LNCaP clone FGC (cell line): ENCODE data around the gene IQSEC3.

Experiments
- DNase-seq: peaks from one replicate; pipeline ENCODE4 v3.0.0-alpha.2; 2011; ENCODE audit warnings: low read depth
- H3K4me3 ChIP-seq: 2 replicates; pipeline ENCODE4 v1.5.1; 2011; ENCODE audit warnings: mild to moderate bottlenecking, low read depth, low read length, control low read depth
- TF ChIP-seq, protein P1 (sequence below): IDR thresholded peaks from 2 replicates; pipeline ENCODE4 v1.5.1; 2012; ENCODE audit warnings: mild to moderate bottlenecking; ENCODE audit not compliant: control insufficient read depth, insufficient read depth; ENCODE audit errors: extremely low read depth

Gene IQSEC3

DNA sequence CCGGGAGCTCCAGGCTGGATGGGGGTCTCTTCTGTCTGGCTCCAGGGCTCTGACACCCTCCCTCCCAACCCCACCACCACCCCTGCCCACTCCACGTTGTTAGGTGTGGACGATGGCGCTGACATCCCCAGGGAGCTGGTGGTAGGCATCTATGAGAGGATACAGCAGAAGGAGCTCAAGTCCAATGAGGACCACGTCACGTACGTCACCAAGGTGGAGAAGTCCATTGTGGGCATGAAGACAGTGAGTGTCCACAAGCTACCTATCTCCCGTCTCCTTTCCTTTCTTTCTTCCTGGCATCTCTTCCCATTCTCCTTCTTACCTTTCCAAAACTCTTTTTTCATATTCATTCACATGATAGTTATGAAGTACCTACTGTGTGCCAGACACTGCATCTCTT lies 95.3 kb downstream of the IQSEC3 start:
- TF ChIP-seq, protein P1, sequence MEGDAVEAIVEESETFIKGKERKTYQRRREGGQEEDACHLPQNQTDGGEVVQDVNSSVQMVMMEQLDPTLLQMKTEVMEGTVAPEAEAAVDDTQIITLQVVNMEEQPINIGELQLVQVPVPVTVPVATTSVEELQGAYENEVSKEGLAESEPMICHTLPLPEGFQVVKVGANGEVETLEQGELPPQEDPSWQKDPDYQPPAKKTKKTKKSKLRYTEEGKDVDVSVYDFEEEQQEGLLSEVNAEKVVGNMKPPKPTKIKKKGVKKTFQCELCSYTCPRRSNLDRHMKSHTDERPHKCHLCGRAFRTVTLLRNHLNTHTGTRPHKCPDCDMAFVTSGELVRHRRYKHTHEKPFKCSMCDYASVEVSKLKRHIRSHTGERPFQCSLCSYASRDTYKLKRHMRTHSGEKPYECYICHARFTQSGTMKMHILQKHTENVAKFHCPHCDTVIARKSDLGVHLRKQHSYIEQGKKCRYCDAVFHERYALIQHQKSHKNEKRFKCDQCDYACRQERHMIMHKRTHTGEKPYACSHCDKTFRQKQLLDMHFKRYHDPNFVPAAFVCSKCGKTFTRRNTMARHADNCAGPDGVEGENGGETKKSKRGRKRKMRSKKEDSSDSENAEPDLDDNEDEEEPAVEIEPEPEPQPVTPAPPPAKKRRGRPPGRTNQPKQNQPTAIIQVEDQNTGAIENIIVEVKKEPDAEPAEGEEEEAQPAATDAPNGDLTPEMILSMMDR, result no peak
- no peak overlapping the region for H3K4me3 ChIP-seq
- DNase-seq, result no peak

DNA sequence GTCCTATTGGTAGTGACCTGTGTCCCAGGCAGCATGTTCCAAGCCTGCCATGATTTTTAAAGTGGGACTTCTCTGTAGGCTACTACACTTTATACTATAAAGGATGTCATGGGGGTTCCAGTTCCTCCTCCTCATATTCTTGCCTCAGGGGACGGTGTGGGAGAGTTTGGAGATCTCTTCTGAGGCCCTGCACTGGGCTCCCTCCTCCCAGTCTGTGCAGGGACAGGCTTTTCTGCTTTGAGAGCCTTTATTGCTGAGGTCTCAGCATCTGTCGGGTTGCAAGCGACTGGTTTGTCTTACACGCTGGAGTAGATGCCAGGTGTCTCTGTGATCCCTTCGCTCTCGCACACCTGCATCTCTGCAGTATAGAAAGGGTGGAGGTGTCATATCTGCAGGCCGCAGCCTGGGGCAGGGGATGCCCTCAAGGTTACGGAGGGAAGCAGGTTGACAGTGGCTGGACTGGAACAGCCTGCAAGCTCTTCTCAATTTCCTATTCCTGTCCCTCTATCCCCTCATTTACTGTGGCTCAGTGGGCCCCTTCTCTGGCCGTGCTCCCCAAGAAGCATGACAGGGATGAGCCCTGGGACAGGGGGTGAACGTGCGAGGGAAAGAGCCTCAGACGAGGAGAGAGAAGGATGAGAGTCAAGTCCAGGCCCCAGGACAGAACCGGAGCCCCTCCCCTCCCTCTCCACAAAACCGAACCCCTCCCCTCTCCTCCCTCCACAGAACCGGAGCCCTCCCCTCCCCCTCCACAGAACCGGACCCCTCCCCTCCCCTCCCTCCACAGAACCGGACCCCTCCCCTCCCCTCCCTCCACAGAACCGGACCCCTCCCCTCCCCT lies 96.1 kb downstream of the IQSEC3 start:
- DNase-seq, result no peak
- no peak overlapping the region for H3K4me3 ChIP-seq
- TF ChIP-seq, protein P1, result no peak

DNA sequence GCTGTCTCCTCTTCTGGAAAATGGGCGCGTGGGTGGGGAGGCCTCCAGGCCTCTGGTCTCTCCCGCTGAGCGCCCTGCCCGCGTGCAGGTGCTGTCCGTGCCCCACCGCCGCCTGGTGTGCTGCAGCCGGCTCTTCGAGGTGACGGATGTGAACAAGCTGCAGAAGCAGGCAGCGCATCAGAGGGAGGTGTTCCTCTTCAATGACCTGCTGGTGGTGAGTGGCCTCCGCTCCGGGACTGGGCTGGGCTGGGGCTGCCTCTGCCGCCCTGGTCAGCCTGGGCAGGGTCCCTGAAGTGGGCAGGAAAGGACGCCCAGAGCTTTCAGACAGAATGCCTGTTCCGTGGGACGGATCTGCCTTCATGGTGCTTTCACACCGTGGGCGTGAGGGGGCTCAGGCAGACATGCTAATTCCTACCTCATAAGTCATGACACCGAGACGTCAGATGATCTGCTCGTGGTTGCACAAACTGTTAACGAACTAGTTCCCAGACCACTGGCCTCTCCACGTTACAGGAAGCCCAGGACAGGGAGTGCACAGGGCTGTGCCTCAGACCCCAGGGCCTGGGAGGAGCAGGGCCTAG lies 96.9 kb downstream of the IQSEC3 start:
- TF ChIP-seq, protein P1, result no peak
- no peak overlapping the region for H3K4me3 ChIP-seq
- no peak for DNase-seq

DNA sequence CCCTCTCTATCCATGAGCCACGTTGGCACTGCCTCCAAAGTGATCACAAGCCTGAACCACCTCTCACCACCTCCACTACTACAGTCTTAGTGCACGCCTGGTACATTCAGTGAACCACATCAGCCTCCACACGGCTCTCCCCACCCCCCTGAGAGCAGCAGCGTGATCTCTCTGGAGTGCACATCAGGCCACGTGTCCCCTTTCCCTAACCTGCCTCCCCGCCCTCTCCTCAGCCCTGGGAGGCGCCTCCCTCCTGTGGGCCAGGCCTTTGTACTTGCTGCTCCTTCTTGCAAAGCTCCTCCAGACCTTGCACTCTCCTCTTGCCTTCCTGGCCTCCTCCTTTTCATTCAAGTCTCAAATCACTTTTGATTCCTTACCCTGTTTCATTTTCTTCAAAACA lies 97.6 kb downstream of the IQSEC3 start:
- DNase-seq, result no peak
- TF ChIP-seq, protein P1, result no peak
- H3K4me3 ChIP-seq, result no peak overlapping the region

DNA sequence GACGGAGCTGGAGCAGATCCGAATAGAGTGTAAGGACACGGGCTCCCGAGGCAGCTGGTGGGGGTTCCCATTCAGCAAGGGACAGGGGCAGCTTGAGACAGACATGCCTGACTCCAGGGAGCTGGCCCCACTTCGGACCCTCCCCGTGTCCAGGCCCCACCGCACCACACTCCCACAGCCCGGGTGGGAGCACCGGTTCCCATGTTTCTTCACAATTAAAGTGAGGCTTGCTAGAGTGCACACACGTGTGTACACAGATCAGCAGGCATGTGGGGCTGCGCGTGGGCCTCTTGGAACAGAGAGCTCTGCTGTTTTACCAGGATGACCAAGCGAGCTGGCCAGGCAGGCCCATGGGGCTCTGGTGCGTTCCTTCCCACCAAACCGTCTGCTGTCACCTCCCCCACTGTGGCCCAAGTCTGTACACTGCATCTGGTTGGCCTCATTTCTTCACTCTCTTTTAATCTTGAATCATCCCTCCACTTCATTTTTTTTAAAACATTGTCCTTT lies 99.3 kb downstream of the IQSEC3 start:
- TF ChIP-seq, protein P1, result no peak
- DNase-seq, result no peak
- H3K4me3 ChIP-seq, result no peak overlapping the region

DNA sequence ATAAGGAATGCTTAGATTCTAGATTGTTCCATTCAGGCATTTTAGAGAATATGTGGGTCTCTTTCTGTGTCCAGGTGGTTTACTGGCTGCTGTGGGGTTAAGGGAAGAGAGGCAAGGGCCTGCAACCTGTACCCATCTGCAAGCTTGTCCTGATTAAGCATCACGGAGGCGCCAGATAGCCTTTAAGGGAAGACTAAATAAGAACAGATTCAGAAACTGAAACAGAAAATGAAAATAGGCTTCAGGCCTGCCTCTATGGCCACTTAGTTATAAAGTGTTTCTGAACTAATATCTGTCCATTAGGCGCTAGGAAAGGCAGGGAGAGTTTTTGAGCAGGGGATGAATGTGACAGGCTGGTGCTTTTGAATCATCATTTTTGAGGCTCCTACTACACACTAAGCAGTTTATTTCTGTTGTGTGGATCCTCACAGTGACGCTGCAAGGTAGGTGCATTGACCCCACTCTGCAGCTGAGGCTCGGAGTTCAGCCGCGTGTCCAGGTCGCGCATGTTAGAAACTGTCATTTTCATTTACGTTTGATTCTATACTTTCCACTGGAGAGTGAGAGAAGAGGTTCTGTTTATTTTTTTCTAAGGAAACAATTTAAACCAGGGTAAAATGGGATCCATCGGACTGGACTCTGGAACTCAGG lies 100.0 kb downstream of the IQSEC3 start:
- DNase-seq, result no peak
- no peak overlapping the region for H3K4me3 ChIP-seq
- TF ChIP-seq, protein P1, result no peak
